ENCODE measurements around the gene RELA.

Gene RELA

DNA sequence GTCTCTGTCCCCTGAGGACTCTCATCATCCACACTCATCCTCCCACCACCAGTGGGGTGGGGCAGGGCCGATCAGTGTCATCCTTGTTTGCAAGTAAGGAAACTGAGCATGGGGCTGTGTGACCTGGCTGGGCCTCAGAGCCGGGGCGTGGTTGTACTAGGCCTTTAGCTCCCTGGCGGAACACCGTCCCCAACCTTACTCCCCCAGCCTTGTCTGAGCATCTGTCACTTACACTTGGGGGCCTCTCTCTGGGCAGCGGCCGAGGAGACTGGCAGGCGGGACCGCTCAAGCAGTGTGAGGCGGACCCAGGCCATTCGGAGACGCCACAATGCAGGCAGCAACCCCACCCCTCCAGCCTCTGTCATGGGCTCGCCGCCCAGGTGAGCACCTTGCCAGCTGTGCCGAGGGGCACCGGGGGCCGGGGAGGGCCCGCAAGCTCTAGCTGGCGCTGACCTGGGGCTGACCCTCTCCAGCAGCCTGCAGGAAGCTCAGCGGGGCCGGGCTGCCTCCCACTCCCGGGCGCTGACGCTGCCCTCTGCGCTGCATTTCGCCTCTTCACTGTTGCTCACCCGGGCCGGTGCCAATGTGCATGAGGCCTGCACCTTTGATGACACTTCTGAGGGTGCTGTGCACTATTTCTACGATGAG is 43.3 kb downstream of the RELA start:
- H3K4me3 Mint-ChIP-seq = no peak overlapping the region

DNA sequence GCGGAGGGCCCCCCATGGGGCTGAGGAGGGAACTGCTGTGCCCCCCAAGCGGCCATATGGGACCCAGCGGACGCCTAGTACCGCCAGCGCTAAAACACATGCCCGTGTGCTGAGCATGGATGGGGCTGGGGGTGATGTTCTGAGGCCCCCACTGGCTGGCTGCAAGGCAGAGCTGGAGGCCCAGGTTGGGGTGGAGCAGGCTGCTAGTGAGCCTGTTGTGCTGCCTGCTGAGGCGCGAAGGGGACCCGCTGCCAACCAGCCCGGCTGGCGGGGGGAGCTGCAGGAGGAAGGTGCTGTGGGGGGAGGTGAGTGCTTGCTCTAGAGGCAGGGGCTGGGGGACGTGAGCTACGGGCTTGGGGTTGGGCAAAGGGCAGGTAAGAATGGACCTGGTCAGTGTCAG is 44.0 kb downstream of the RELA start:
- peaks cover 10% of the 10 kb centered on the region for H3K4me1 Mint-ChIP-seq
- no peak overlapping the region for H3K27ac Mint-ChIP-seq
- no peaks in the 10 kb centered on the region for H3K27me3 Mint-ChIP-seq (ENCODE audit: low read depth, poor library complexity)
- H3K4me3 Mint-ChIP-seq = no peak overlapping the region
- H3K9me3 Mint-ChIP-seq = no peaks in the 10 kb centered on the region
- TF ChIP-seq, protein P1, sequence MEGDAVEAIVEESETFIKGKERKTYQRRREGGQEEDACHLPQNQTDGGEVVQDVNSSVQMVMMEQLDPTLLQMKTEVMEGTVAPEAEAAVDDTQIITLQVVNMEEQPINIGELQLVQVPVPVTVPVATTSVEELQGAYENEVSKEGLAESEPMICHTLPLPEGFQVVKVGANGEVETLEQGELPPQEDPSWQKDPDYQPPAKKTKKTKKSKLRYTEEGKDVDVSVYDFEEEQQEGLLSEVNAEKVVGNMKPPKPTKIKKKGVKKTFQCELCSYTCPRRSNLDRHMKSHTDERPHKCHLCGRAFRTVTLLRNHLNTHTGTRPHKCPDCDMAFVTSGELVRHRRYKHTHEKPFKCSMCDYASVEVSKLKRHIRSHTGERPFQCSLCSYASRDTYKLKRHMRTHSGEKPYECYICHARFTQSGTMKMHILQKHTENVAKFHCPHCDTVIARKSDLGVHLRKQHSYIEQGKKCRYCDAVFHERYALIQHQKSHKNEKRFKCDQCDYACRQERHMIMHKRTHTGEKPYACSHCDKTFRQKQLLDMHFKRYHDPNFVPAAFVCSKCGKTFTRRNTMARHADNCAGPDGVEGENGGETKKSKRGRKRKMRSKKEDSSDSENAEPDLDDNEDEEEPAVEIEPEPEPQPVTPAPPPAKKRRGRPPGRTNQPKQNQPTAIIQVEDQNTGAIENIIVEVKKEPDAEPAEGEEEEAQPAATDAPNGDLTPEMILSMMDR (IDR thresholded peaks at IDR 0.05) = no peak
- H3K36me3 Mint-ChIP-seq (ENCODE audit: low read depth) = peaks cover 13% of the 10 kb centered on the region
- DNase-seq = no peak

More for the DNA sequence above, 43.3 kb downstream of the RELA start:
- no peak overlapping the region for H3K27ac Mint-ChIP-seq
- H3K27me3 Mint-ChIP-seq (ENCODE audit: low read depth, poor library complexity) = no peaks in the 10 kb centered on the region
- no peaks in the 10 kb centered on the region for H3K9me3 Mint-ChIP-seq
- H3K36me3 Mint-ChIP-seq (ENCODE audit: low read depth) = peaks cover 13% of the 10 kb centered on the region
- TF ChIP-seq, protein P1 (IDR thresholded peaks at IDR 0.05) = no peak
- H3K4me1 Mint-ChIP-seq = peaks cover 10% of the 10 kb centered on the region
- no peak for DNase-seq

DNA sequence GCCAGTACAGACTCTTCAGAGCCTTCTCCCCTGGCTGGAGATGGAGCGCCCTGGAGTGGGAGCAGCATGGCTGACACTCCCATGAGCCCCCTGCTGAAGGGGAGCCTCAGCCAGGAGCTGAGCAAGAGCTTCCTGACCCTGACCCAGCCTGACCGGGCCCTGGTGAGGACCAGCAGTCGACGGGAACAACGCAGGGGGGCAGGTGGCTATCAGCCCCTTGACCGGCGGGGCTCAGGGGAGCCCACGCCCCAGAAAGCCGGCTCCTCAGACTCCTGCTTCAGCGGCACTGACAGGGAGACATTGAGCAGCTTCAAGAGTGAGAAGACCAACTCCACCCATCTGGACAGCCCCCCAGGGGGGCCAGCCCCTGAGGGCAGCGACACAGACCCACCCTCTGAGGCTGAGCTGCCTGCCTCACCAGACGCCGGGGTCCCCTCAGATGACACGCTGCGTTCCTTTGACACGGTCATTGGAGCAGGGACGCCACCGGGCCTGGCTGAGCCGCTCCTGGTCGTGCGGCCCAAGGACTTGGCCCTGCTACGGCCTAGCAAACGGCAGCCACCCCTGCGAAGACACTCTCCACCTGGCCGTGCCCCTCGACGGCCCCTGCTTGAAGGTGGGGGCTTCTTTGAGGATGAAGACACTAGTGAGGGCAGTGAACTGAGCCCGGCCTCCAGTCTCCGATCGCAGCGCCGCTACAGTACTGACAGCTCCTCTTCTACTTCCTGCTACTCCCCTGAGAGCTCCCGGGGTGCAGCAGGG is 44.5 kb downstream of the RELA start:
- H3K4me1 Mint-ChIP-seq = peaks cover 12% of the 10 kb centered on the region
- H3K4me3 Mint-ChIP-seq = peak overlapping the region; percentile 96
- H3K9me3 Mint-ChIP-seq = no peaks in the 10 kb centered on the region
- H3K27me3 Mint-ChIP-seq (ENCODE audit: low read depth, poor library complexity) = no peaks in the 10 kb centered on the region
- TF ChIP-seq, protein P1 (IDR thresholded peaks at IDR 0.05) = no peak
- H3K27ac Mint-ChIP-seq = no peak overlapping the region
- DNase-seq = no peak
- peaks cover 13% of the 10 kb centered on the region for H3K36me3 Mint-ChIP-seq (ENCODE audit: low read depth)

DNA sequence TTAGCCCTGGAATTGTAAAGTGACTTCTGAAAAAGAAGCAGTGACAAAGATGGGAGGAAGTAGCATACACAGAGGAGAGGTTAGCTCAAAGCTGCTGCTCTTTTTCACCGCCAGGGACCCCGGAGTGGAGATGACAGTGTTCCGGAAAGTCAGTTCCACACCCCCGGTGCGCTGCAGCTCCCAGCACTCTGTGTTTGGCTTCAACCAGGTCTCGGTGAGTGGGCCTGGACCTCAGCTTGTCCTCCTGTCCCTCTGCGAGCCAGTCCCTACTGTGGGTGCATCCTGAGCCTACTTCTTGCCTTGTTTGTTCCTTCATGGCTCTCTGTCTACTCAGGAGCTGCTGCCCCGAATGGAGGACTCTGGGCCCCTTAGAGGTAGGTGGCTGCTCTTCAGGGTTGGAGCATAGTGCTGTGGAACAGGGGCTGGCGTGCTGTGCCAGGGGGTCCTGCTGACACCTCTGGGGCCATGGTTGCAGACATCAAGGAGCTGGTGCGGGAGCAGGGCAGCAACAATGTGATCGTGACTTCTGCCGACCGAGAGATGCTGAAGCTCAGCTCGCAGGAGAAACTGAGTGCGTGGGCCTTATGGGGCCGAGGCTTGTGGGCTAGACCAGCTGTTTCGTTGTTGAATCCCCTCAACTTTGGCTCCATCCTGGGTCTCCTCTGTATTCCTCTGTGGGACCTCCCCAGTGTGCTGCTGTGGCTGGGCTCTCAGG is 45.4 kb downstream of the RELA start:
- Mint-ChIP-seq H3K9me3 (no peaks in the 10 kb centered on the region), H3K27ac (peak overlapping the region; percentile 48), H3K27me3 (ENCODE audit: low read depth, poor library complexity) (no peaks in the 10 kb centered on the region), H3K4me3 (peak overlapping the region; percentile 96), H3K4me1 (peaks cover 21% of the 10 kb centered on the region), H3K36me3 (ENCODE audit: low read depth) (peaks cover 12% of the 10 kb centered on the region)
- no peak for DNase-seq
- TF ChIP-seq, protein P1 (IDR thresholded peaks at IDR 0.05) = no peak

DNA sequence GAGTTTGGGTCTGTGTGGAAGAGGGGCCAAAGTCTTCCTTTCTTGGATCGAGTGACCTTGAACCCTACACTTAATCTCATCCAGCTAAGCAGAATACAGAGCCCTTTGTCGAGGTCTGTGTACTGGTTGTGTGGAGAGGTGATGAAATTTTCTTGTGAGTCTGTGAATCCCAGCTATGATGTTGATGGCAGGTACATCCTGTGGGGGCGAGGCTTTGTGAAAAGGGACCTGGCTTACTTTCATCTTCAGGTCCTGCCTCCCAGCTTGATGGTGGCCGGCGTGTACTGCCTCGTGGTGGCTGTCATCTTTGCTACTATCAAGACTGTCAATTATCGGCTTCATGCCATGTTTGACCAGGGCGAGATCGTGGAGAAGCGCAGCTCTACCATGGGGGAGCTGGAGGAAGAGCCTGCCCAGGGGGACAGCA is 46.1 kb downstream of the RELA start:
- Mint-ChIP-seq H3K9me3 (no peaks in the 10 kb centered on the region), H3K27ac (peak overlapping the region; percentile 98), H3K27me3 (ENCODE audit: low read depth, poor library complexity) (no peaks in the 10 kb centered on the region), H3K4me1 (peaks cover 28% of the 10 kb centered on the region), H3K36me3 (ENCODE audit: low read depth) (peaks cover 10% of the 10 kb centered on the region), H3K4me3 (peak overlapping the region; percentile 96)
- TF ChIP-seq, protein P1 (IDR thresholded peaks at IDR 0.05) = no peak
- DNase-seq = no peak

Data from nephron progenitor cell (in vitro differentiated cells).